ENCODE data around the gene INHBC.

Gene INHBC

GRCh38 chr12:57434517-57435223 is at the start of gene INHBC:
INHBC (plus strand) TSS chr12:57434784; CDS start chr12:57434887, 103 bp downstream.
- TF ChIP-seq CTCF (IDR thresholded peaks at IDR 0.05) (no peak), ZFX (IDR thresholded peaks at IDR 0.05; ENCODE audit: borderline replicate concordance) (no peak)
- H3K27ac ChIP-seq, result no peak within 1 kb of the TSS

GRCh38 chr12:57385586-57385985 is 49.0 kb upstream of the INHBC start:
- no peak for TF ChIP-seq ZFX (IDR thresholded peaks at IDR 0.05; ENCODE audit: borderline replicate concordance)
- TF ChIP-seq CTCF (IDR thresholded peaks at IDR 0.05), result no peak
- no peak overlapping the region for H3K27ac ChIP-seq

GRCh38 chr12:57386187-57386720 is 48.3 kb upstream of the INHBC start:
- TF ChIP-seq ZFX (IDR thresholded peaks at IDR 0.05; ENCODE audit: borderline replicate concordance), result no peak
- no peak for TF ChIP-seq CTCF (IDR thresholded peaks at IDR 0.05)

GRCh38 chr12:57388425-57388824 is 46.2 kb upstream of the INHBC start:
- TF ChIP-seq ZFX (IDR thresholded peaks at IDR 0.05; ENCODE audit: borderline replicate concordance), result no peak
- H3K27ac ChIP-seq, result no peak overlapping the region

More at GRCh38 chr12:57386187-57386720, 48.3 kb upstream of the INHBC start:
- H3K27ac ChIP-seq, result no peak overlapping the region

GRCh38 chr12:57389033-57389432 is 45.6 kb upstream of the INHBC start:
- TF ChIP-seq ZFX (IDR thresholded peaks at IDR 0.05; ENCODE audit: borderline replicate concordance) (no peak), CTCF (IDR thresholded peaks at IDR 0.05) (no peak)
- no peak overlapping the region for H3K27ac ChIP-seq

GRCh38 chr12:57390174-57390573 is 44.4 kb upstream of the INHBC start:
- TF ChIP-seq ZFX (IDR thresholded peaks at IDR 0.05; ENCODE audit: borderline replicate concordance) (no peak), CTCF (IDR thresholded peaks at IDR 0.05) (no peak)
- H3K27ac ChIP-seq, result peak overlapping the region; percentile 14; the same call in 1 of the 2 replicates

GRCh38 chr12:57395121-57395520 is 39.5 kb upstream of the INHBC start:
- TF ChIP-seq ZFX (IDR thresholded peaks at IDR 0.05; ENCODE audit: borderline replicate concordance) (no peak), CTCF (IDR thresholded peaks at IDR 0.05) (no peak)
- no peak overlapping the region for H3K27ac ChIP-seq

Measured in 22Rv1 (cell line).